OCI-LY7 (cell line): ENCODE results near the gene MEF2C. TPM values are rescaled to one million over a fixed set of nuclear protein-coding genes. Genes with fewer than 3 reads are reported as not detected.

Experiments used
- BruUV-seq: library from RNA; stranded (reverse); fragments of 400-500 nt; replicated peaks from 2 replicates; lab custom pipeline; 2021; lab: Mats Ljungman, UMichigan
- CTCF ChIA-PET: fragments of 300-600 bp; sonication (Branson Sonifier 250); formaldehyde crosslinking; loops from one replicate; lab custom pipeline; 2022; ENCODE audit warnings: antibody characterized with exemption; ENCODE audit not compliant: unreplicated experiment; lab: Charles Lee
- POLR2A ChIA-PET: fragments of 300-600 bp; sonication (Branson Sonifier 250); formaldehyde crosslinking; loops from one replicate; lab custom pipeline; 2022; ENCODE audit warnings: antibody characterized with exemption; lab: Charles Lee
- DNase-seq: peaks from one replicate; pipeline ENCODE4 v3.0.0-alpha.2; 2015; ENCODE audit warnings: low spot score
- H2AFZ ChIP-seq: fragments of 200-600 bp; sonication (generic), shearing (Covaris generic); 2 replicates; pipeline ENCODE4 v1.6.1; 2014; ENCODE audit warnings: mild to moderate bottlenecking, antibody characterized with exemption, low read length, moderate library complexity
- H3K27ac ChIP-seq: fragments of 200-600 bp; sonication (generic); 2 replicates; pipeline ENCODE4 v1.5.1; 2014; ENCODE audit warnings: mixed run types, low read depth, mild to moderate bottlenecking, moderate library complexity, low read length, inconsistent platforms; ENCODE audit not compliant: poor library complexity, severe bottlenecking
- H3K36me3 ChIP-seq: fragments of 200-600 bp; sonication (generic); 2 replicates; pipeline ENCODE4 v1.6.1; 2014; ENCODE audit warnings: mild to moderate bottlenecking, antibody characterized with exemption, low read length, moderate library complexity, mixed read lengths; ENCODE audit not compliant: insufficient read depth
- H3K4me1 ChIP-seq: fragments of 200-600 bp; sonication (generic); 2 replicates; pipeline ENCODE4 v1.5.1; 2014; ENCODE audit warnings: mild to moderate bottlenecking, low read length; ENCODE audit not compliant: insufficient read depth, poor library complexity, severe bottlenecking
- H3K4me2 ChIP-seq: fragments of 200-600 bp; sonication (generic); 2 replicates; pipeline ENCODE4 v1.6.1; 2014; ENCODE audit warnings: mild to moderate bottlenecking, low read length
- H3K4me3 ChIP-seq: fragments of 200-600 bp; sonication (generic); 2 replicates; pipeline ENCODE4 v1.5.1; 2014; ENCODE audit warnings: mild to moderate bottlenecking, low read depth, low read length; ENCODE audit not compliant: poor library complexity, severe bottlenecking
- H3K79me2 ChIP-seq: fragments of 200-600 bp; sonication (generic); 2 replicates; pipeline ENCODE4 v1.6.1; 2016; ENCODE audit warnings: low read depth, mild to moderate bottlenecking, low read length, moderate library complexity, mixed read lengths; ENCODE audit not compliant: insufficient read depth
- H3K9me2 ChIP-seq: fragments of 200-600 bp; sonication (generic); 2 replicates; pipeline ENCODE4 v1.6.1; 2016; ENCODE audit warnings: mild to moderate bottlenecking, low read length, mixed read lengths; ENCODE audit not compliant: insufficient read depth
- H3K9me3 ChIP-seq: fragments of 200-600 bp; sonication (generic); 2 replicates; pipeline ENCODE4 v1.6.1; 2014; ENCODE audit warnings: mild to moderate bottlenecking, mixed run types, low read length, mixed read lengths
- H4K20me1 ChIP-seq: fragments of 200-600 bp; sonication (generic); 2 replicates; pipeline ENCODE4 v1.6.1; 2014; ENCODE audit warnings: mild to moderate bottlenecking, antibody characterized with exemption, low read length, moderate library complexity, mixed read lengths; ENCODE audit not compliant: insufficient read depth
- EZH2phosphoT487 ChIP-seq: fragments of 200-600 bp; sonication (generic); IDR thresholded peaks from 2 replicates; pipeline ENCODE4 v1.6.1; 2018; ENCODE audit warnings: low read depth, borderline replicate concordance, mild to moderate bottlenecking, mixed run types, antibody characterized with exemption, low read length, moderate library complexity, mixed read lengths
- intact Hi-C: fragments of 100-400 bp; cut with micrococcal nuclease; formaldehyde crosslinking; loops from one replicate; pipeline ENCODE4 v1.10.0; 2022; ENCODE audit not compliant: unreplicated experiment
- total RNA-seq, 2 experiments: library from RNA; depleted of rRNA in 1 of 2; stranded (reverse); fragments of >200 nt in 1 of 2; shearing (Covaris generic) in 1 of 2; gene quantifications; 2 replicates each; pipeline ENCODE4 v1.2.3, GENCODE V29; 2014 to 2022
- TF ChIP-seq, protein P1 (sequence below): fragments of 200-600 bp; sonication (generic); conservative IDR thresholded peaks from 2 replicates; pipeline ENCODE4 v1.5.1; 2014; ENCODE audit warnings: mild to moderate bottlenecking, antibody characterized with exemption, low read length, moderate library complexity, mixed read lengths

MEF2C gene
- total RNA-seq, 2 experiments from 2014 or later: 5.5 to 57.6 TPM

DNA sequence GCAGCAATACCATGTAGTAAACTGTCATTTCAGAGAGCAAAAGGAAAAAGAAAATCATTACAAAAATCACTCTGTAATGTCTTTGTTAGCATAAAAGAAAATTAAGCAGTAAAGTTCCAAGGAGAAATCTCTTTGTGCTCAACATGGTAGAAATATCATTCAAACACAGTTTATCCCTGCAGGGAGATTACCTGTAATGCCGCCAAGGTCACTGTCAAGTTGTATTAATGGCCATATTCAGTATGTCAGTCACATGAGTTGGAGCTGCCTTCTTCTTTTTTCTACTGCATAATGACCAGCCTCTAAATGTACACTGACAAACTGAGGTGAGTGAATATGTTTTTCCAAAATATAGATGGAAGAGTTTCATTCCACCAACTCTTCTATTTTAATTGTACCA, 36.5 kb downstream of the MEF2C start:
- POLR2A ChIA-PET: interaction anchor here (0.7 to 2.0 kb wide), 4 partner anchors 12 to 112 kb away, joined by 3 to 6 read pairs (median 4); no protein-coding TSS in a partner anchor
- no peak for DNase-seq
- no TSS peak for BruUV-seq
- Histone ChIP-seq H3K4me3 (no peak overlapping the region), H3K4me1 (peaks cover 11% of the 10 kb centered on the region), H3K36me3 (no peaks in the 10 kb centered on the region), H2AFZ (no peak overlapping the region), H3K9me3 (no peaks in the 10 kb centered on the region), H3K79me2 (no peaks in the 10 kb centered on the region), H3K4me2 (no peak overlapping the region), H4K20me1 (no peaks in the 10 kb centered on the region), H3K9me2 (no peaks in the 10 kb centered on the region), H3K27ac (no peak overlapping the region)
- TF ChIP-seq, protein P1, sequence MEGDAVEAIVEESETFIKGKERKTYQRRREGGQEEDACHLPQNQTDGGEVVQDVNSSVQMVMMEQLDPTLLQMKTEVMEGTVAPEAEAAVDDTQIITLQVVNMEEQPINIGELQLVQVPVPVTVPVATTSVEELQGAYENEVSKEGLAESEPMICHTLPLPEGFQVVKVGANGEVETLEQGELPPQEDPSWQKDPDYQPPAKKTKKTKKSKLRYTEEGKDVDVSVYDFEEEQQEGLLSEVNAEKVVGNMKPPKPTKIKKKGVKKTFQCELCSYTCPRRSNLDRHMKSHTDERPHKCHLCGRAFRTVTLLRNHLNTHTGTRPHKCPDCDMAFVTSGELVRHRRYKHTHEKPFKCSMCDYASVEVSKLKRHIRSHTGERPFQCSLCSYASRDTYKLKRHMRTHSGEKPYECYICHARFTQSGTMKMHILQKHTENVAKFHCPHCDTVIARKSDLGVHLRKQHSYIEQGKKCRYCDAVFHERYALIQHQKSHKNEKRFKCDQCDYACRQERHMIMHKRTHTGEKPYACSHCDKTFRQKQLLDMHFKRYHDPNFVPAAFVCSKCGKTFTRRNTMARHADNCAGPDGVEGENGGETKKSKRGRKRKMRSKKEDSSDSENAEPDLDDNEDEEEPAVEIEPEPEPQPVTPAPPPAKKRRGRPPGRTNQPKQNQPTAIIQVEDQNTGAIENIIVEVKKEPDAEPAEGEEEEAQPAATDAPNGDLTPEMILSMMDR: no peak
- no peak for TF ChIP-seq EZH2phosphoT487
- CTCF ChIA-PET: no interaction called here
- intact Hi-C loops: no loop called here

GRCh38 chr5:88845081-88845697, 37.8 kb downstream of the MEF2C start:
- POLR2A ChIA-PET: interaction anchor here (1.7 to 2.0 kb wide), 2 partner anchors 11 to 30 kb away, joined by 5 to 6 read pairs; no protein-coding TSS in a partner anchor
- no TSS peak for BruUV-seq
- TF ChIP-seq EZH2phosphoT487: no peak
- TF ChIP-seq, protein P1: no peak
- no peaks in the 10 kb centered on the region for H3K9me2 ChIP-seq
- CTCF ChIA-PET: no interaction called here
- H3K27ac ChIP-seq: no peak overlapping the region
- H3K4me3 ChIP-seq: no peak overlapping the region
- H3K79me2 ChIP-seq: no peaks in the 10 kb centered on the region
- H3K4me2 ChIP-seq: no peak overlapping the region
- H4K20me1 ChIP-seq: no peaks in the 10 kb centered on the region
- no peaks in the 10 kb centered on the region for H3K9me3 ChIP-seq
- DNase-seq: no peak
- intact Hi-C loops: no loop called here
- H2AFZ ChIP-seq: no peak overlapping the region
- no peaks in the 10 kb centered on the region for H3K36me3 ChIP-seq
- peaks cover 5% of the 10 kb centered on the region for H3K4me1 ChIP-seq

GRCh38 chr5:88842784-88843183, 40.2 kb downstream of the MEF2C start:
- Histone ChIP-seq H3K4me2 (no peak overlapping the region), H3K9me3 (no peaks in the 10 kb centered on the region), H3K36me3 (no peaks in the 10 kb centered on the region), H3K9me2 (no peaks in the 10 kb centered on the region), H3K27ac (no peak overlapping the region), H3K4me1 (peaks cover 5% of the 10 kb centered on the region), H3K79me2 (no peaks in the 10 kb centered on the region), H2AFZ (no peak overlapping the region), H3K4me3 (no peak overlapping the region), H4K20me1 (no peaks in the 10 kb centered on the region)
- DNase-seq: no peak
- CTCF ChIA-PET: no interaction called here
- TF ChIP-seq, protein P1: no peak
- TF ChIP-seq EZH2phosphoT487: no peak
- intact Hi-C loops: no loop called here
- no TSS peak for BruUV-seq
- POLR2A ChIA-PET: interaction anchor here (0.7 to 2.1 kb wide), 6 partner anchors 9 to 42 kb away, joined by 3 to 16 read pairs (median 5); no protein-coding TSS in a partner anchor
